SK-N-SH treated with all-trans-retinoic acid at 6 μM for 48 hours (cell line): ENCODE data around the gene ZFYVE21.

ENCODE experiments used
- ATAC-seq: fragments of 200-7000 bp; cut with Tn5 transposase; 3 replicates; pipeline ENCODE4 v1.9.1; 2020; ENCODE audit warnings: mild to moderate bottlenecking, moderate library complexity
- ARNTL ChIP-seq: fragments of 450-650 bp; formaldehyde crosslinking; IDR thresholded peaks from 2 replicates; pipeline ENCODE4 v1.5.0; 2020; ENCODE audit warnings: low read depth, mild to moderate bottlenecking, moderate library complexity, borderline replicate concordance
- CSDC2 ChIP-seq: fragments of 250-450 bp; sonication (Bioruptor Pico); IDR thresholded peaks from 2 replicates; pipeline ENCODE4 v1.5.0; 2020; ENCODE audit warnings: mild to moderate bottlenecking, moderate library complexity
- CSRNP3 ChIP-seq: fragments of 250-450 bp; sonication (Bioruptor Pico); IDR thresholded peaks from 2 replicates; pipeline ENCODE4 v1.5.1; 2021; ENCODE audit warnings: mild to moderate bottlenecking, moderate library complexity
- ESRRG ChIP-seq: fragments of 250-450 bp; sonication (Bioruptor Pico); IDR thresholded peaks from 2 replicates; pipeline ENCODE4 v1.6.1; 2021; ENCODE audit warnings: mild to moderate bottlenecking
- GLIS3 ChIP-seq: fragments of 250-450 bp; sonication (Bioruptor Pico); IDR thresholded peaks from 2 replicates; pipeline ENCODE4 v1.5.0; 2020; ENCODE audit warnings: mild to moderate bottlenecking, moderate library complexity
- ISL1 ChIP-seq: fragments of 250-450 bp; sonication (Bioruptor Pico); IDR thresholded peaks from 2 replicates; pipeline ENCODE4 v2.1.2; 2022; ENCODE audit warnings: mild to moderate bottlenecking, moderate library complexity
- OSR1 ChIP-seq: fragments of 250-450 bp; sonication (Bioruptor Pico); IDR thresholded peaks from 2 replicates; pipeline ENCODE4 v1.8.0; 2022; ENCODE audit warnings: moderate library complexity, mild to moderate bottlenecking, inconsistent platforms
- PATZ1 ChIP-seq: fragments of 250-450 bp; sonication (Bioruptor Pico); IDR thresholded peaks from 2 replicates; pipeline ENCODE4 v1.8.0; 2020; ENCODE audit warnings: mild to moderate bottlenecking, moderate library complexity, borderline replicate concordance
- PPARA ChIP-seq: fragments of 250-450 bp; sonication (Bioruptor Pico); IDR thresholded peaks from 2 replicates; pipeline ENCODE4 v1.5.0; 2020; ENCODE audit warnings: mild to moderate bottlenecking, borderline replicate concordance
- RARB ChIP-seq: fragments of 250-450 bp; sonication (Bioruptor Pico); IDR thresholded peaks from 2 replicates; pipeline ENCODE4 v1.8.0; 2021; ENCODE audit warnings: mild to moderate bottlenecking, moderate library complexity
- SNAI2 ChIP-seq: fragments of 250-450 bp; sonication (Bioruptor Pico); IDR thresholded peaks from 2 replicates; pipeline ENCODE4 v1.5.0; 2020; ENCODE audit warnings: mild to moderate bottlenecking, moderate library complexity
- TCF4 ChIP-seq: fragments of 250-450 bp; sonication (Bioruptor Pico); IDR thresholded peaks from 2 replicates; pipeline ENCODE4 v1.8.0; 2021; ENCODE audit warnings: mild to moderate bottlenecking, moderate library complexity, borderline replicate concordance
- TOX ChIP-seq: fragments of 250-450 bp; sonication (Bioruptor Pico); IDR thresholded peaks from 2 replicates; pipeline ENCODE4 v1.8.0; 2021; ENCODE audit warnings: mild to moderate bottlenecking, moderate library complexity, borderline replicate concordance
- TSHZ2 ChIP-seq: fragments of 250-450 bp; sonication (Bioruptor Pico); IDR thresholded peaks from 2 replicates; pipeline ENCODE4 v1.5.0; 2020; ENCODE audit warnings: mild to moderate bottlenecking, moderate library complexity
- ZC3H10 ChIP-seq: fragments of 250-450 bp; sonication (Bioruptor Pico); IDR thresholded peaks from 2 replicates; pipeline ENCODE4 v1.5.1; 2021; ENCODE audit warnings: mild to moderate bottlenecking, moderate library complexity
- ZFP3 ChIP-seq: fragments of 250-450 bp; sonication (Bioruptor Pico); IDR thresholded peaks from 2 replicates; pipeline ENCODE4 v1.5.0; 2020; ENCODE audit warnings: mild to moderate bottlenecking, moderate library complexity
- ZFP30 ChIP-seq: fragments of 450-650 bp; formaldehyde crosslinking; IDR thresholded peaks from 2 replicates; pipeline ENCODE4 v1.5.0; 2022; ENCODE audit warnings: mild to moderate bottlenecking, moderate library complexity
- ZNF565 ChIP-seq: fragments of 450-650 bp; formaldehyde crosslinking; conservative IDR thresholded peaks from 2 replicates; pipeline ENCODE4 v1.5.0; 2020; ENCODE audit warnings: low read depth, mild to moderate bottlenecking, moderate library complexity
- ZNF70 ChIP-seq: fragments of 450-650 bp; formaldehyde crosslinking; IDR thresholded peaks from 2 replicates; pipeline ENCODE4 v1.5.0; 2020; ENCODE audit warnings: mild to moderate bottlenecking, moderate library complexity
- ZNF8 ChIP-seq: fragments of 450-650 bp; formaldehyde crosslinking; IDR thresholded peaks from 2 replicates; pipeline ENCODE4 v1.5.0; 2020; ENCODE audit warnings: mild to moderate bottlenecking, moderate library complexity

The ZFYVE21 gene

GRCh38 chr14:103740991-103741689 is 25.5 kb downstream of the ZFYVE21 start:
- no peak for TF ChIP-seq CSDC2 (CRISPR knock-in tag)
- no peak for TF ChIP-seq TOX (CRISPR knock-in tag)
- TF ChIP-seq ZC3H10 (CRISPR knock-in tag), result no peak
- no peak for TF ChIP-seq ZNF8 (CRISPR knock-in tag)
- no peak for TF ChIP-seq ZNF565
- TF ChIP-seq PPARA (CRISPR knock-in tag), result no peak
- TF ChIP-seq ZNF70, result no peak
- no peak for TF ChIP-seq SNAI2
- TF ChIP-seq ZFP3, result no peak
- TF ChIP-seq TSHZ2 (CRISPR knock-in tag), result no peak
- TF ChIP-seq TCF4 (CRISPR knock-in tag), result no peak
- TF ChIP-seq GLIS3 (CRISPR knock-in tag), result no peak
- no peak for TF ChIP-seq CSRNP3 (CRISPR knock-in tag)
- no peak for TF ChIP-seq OSR1
- TF ChIP-seq ZFP30 (CRISPR knock-in tag), result no peak
- TF ChIP-seq ARNTL (CRISPR knock-in tag), result no peak
- TF ChIP-seq ISL1, result no peak
- TF ChIP-seq, all 23 proteins: peak for 0
- ATAC-seq, result no peak; the same call in 2 of the 3 replicates

GRCh38 chr14:103741876-103742275 is 26.3 kb downstream of the ZFYVE21 start:
- no peak for ATAC-seq

GRCh38 chr14:103742499-103743255 is 27.1 kb downstream of the ZFYVE21 start:
- no peak for ATAC-seq
- TF ChIP-seq CSRNP3 (CRISPR knock-in tag) (no peak), ZFP3 (no peak), RARB (CRISPR knock-in tag) (no peak), ISL1 (no peak), TOX (CRISPR knock-in tag) (no peak), SNAI2 (no peak), ESRRG (CRISPR knock-in tag) (no peak), ZNF8 (CRISPR knock-in tag) (no peak), PPARA (CRISPR knock-in tag) (no peak), TSHZ2 (CRISPR knock-in tag) (no peak), PATZ1 (no peak), TCF4 (CRISPR knock-in tag) (no peak), ZC3H10 (CRISPR knock-in tag) (no peak), ARNTL (CRISPR knock-in tag) (no peak), ZNF565 (no peak), GLIS3 (CRISPR knock-in tag) (no peak)

More at GRCh38 chr14:103741876-103742275, 26.3 kb downstream of the ZFYVE21 start:
- TF ChIP-seq ZFP30 (CRISPR knock-in tag) (no peak), ZFP3 (no peak), PATZ1 (no peak), RARB (CRISPR knock-in tag) (no peak)
- TF ChIP-seq, all 23 proteins: peak for 0
